HG03280 (cell line): ENCODE measurements around the gene ZFAND3.
"Not testable (repeated sequence)": the region's sequence is repeated elsewhere in the genome, so short reads cannot be mapped to it uniquely, and the experiment has no call there.

Experiments used
- ATAC-seq: cut with Tn5 transposase; IDR thresholded peaks from one replicate; pipeline ENCODE4 v1.9.1; 2021; ENCODE audit warnings: mild to moderate bottlenecking, moderate library complexity; ENCODE audit not compliant: unreplicated experiment

The ZFAND3 gene

DNA sequence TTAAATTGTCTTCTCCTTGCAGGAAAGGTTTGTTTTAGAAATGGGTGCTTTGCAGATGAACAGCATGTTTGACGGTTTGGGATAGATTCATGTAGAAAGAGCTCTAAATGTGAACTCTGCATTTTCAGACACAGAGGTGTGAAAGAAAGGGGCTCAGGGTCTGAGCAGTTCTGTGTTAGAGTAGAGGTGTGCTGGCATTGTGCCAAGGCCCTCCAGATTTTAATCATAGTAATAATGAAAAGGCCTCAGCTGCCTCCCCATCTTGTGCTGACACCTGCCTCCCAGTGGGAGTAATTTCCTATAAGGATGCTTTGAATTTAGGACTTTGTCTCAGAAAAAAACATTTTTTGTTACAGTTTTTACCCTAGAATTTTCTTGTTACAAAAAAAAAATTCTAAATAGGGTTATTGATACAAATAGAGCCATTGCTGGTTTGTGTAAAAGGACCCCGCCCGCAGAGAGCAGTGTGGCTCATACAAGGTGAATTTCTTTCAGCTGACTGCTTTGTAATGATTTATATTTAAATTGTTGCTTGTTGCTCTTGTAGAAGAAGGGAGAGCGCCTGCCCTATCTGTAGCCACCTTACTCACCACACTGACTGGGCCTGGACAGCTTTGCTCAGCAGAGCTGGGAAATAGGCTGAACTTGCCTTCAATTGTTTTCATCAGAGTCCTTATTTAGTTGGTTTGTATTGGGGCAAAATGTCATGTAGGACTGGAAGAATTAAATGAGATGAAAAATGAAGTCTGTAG, 294.5 kb downstream of the ZFAND3 start:
- no peak for ATAC-seq

DNA sequence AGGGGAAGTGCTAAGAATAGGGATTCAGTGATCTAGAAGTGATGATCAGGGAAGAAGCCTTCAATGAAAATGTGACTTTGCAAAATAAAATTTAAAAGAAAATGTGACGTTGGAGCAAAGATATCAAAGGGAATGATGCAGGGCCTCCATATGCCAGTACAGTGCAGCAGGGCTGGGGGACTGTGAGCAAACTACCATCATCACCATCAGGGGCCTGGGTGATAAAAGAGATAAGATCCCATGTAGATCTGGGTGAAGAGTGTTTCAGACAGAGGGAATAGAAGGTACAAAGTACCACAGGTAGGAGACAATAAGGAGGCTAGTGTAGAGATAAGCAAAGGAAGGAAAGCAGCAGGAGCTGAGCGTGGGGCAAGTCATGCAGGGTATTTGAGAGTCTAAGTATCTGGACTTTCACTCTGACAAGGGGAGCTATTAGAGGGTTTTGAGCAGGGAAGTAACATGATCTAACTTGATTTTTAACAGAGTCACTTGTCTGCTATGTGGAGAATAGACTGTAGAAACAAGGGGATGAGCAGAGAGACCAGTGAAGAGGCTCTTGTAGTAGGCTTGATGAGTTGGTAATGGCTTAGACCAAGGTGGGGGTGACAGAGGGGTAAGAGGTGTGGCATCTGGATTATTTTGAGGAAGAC, 295.6 kb downstream of the ZFAND3 start:
- ATAC-seq, result no peak

DNA sequence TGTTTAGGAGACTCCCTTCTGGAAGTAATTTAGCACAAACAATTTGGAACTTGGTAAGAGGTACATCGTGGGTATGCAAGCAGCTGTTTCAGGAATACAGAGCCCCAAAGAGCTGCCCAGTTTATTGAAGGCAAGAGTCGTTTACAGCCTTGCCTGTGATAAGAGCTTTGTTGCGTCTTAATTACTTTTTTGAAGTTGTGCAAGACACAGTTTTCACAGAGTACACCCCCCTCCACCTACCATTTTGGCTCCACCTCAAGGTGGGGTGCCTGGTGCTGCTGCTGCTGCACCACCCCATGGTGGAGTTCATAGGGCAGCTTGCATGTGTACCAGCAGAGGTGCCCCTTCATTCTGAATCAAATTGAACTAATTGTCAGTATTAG, 296.1 kb downstream of the ZFAND3 start:
- ATAC-seq, result no peak

DNA sequence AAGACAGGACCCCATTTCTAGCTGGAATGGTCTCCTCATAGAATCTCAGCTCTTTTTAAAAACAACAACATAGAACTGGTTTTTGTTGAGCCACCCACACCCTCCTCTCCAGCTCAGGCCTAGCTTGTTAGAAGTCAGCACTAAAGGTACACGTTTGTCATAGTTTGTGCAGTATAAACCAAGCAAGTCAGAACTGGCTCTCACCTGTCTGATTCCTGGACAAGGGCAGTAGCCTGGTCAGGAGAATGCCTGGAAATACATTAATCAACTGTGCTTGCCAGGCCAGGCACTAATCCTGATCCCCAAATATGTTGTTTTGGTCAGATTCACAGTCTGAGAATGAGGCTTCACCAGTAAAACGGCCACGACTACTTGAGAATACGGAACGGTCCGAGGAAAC, 296.7 kb downstream of the ZFAND3 start:
- no peak for ATAC-seq

DNA sequence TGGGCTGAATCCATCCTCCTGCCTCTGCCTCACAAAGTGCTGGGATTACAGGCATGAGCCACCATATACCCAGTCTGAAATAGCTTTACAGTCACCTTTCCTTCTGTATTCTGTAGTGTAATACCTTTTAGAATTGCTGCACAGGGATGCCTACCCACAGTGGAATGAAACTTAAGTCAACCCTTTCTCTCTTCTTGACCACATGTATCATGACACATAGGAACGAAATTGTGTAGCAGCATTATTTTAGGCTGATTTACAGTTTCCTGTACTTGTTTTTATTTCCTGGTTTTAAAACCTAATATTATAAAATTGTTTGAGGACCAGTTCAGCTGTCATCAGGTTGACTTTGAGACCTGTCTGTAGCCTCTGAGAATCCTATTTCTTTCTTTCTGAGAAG, 297.8 kb downstream of the ZFAND3 start:
- no peak for ATAC-seq

DNA sequence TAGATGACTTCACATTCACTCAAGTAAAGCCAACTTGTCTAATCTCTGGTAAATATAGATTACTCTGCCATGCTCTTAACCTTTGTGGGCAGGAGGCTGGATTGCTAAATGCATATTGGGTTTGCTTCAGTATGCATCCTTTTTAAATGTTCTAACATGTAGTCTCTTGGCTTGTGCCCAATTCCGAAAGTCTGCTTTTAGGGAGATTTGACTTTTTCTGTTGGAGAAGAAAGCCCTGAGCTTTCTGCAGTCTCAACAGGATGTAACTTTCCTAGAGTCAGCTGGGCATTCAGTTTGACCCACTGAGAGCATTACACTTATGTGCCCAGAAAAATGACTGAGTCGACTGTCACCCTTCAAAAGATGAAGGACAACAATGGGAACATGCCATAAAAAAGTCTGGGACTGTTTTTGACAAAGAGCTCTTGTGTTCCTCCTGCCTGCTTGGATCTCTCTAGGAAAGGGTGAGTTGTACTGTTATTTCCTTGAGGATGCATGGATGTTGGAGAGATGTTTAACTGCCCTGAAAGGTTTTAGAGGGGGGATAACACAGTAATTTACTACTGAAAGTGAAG, 299.4 kb downstream of the ZFAND3 start:
- ATAC-seq, result no peak

DNA sequence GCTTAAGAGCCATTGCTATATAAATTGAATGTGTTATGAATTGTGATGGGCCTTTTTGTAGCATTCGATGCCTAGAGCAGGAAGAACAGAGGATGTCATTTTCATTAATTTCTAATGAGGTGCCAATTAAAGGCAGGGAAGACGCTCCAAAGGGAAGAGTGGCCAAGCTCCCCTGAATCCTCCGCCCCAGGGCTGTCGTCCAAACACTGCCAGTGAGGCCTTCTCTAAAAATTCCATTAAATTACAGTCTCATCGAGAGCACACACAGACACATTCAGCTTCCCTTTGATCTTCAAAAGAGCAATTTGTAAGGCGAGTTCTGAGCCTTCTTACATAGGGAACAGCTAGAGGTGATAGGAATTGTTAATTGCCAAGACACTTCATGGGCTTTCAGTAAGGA, 300.0 kb downstream of the ZFAND3 start:
- no peak for ATAC-seq

DNA sequence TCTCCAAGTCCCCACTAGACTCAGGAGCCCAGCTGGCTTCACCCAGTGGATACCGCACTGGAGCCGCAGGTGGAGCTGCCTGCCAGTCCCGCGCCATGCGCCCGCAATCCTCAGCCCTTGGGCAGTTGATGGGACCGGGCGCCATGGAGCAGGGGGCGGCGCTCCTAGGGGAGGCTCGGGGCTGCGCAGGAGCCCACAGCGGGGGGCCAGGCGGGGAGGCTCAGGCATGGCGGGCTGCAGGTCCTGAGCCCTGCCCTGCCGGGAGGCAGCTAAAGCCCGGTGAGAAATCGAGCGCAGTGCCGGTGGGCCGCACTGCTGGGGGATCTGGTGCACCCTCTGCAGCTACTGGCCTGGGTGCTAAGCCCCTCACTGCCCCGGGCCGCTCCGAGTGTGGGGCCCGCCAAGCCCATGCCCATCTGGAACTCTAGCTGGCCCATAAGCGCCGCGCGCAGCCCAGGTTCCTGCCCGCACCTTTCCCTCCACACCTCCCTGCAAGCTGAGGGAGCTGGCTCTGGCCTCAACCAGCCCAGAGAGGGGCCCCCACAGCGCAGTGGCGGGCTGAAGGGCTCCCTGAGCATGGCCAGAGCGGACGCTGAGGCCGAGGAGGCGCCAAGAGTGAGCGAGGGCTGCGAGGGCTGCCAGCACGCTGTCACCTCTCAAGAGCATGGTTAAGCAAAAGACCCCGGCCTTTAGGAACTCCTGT, 304.8 kb downstream of the ZFAND3 start:
- not testable (repeated sequence) for ATAC-seq

DNA sequence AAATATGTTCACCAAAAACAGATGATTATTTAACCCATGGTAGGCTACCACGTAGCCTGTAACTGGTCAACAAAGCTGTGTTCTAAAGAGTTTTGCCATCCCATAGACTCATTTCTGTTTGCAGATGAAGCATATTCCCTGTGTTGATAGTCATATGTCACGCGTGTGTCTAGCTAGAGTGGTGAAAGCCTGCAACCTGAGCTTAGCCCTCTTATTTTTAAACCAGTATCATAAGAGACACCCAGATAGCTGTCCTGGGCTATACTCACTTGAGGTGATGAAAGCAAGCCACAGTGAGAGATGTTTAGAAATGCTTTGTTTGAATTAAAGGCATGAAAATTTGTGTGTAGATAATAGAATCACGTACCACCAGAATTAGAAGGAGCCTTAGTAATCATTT, 307.8 kb downstream of the ZFAND3 start:
- ATAC-seq, result no peak

DNA sequence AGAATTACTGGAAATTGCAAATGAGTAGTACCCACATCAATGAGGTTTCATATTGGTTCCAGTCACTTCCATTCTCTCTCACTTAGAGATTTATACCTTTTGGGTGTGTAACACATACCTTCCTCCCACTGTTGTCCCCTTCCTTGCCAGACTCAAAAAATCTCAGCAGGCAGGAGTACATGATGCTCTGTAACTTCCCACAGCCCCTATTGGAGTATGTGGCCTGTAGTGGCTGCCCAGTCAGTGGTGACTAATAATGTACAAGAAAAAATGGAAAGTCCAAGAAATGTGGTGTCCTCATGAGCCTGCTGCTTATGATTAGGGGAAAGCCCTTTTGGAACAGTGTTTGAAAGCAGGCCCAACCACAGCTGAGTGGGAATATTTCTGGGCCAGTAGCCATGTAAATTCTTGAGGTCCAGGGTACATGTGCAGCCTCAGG, 312.0 kb downstream of the ZFAND3 start:
- no peak for ATAC-seq

DNA sequence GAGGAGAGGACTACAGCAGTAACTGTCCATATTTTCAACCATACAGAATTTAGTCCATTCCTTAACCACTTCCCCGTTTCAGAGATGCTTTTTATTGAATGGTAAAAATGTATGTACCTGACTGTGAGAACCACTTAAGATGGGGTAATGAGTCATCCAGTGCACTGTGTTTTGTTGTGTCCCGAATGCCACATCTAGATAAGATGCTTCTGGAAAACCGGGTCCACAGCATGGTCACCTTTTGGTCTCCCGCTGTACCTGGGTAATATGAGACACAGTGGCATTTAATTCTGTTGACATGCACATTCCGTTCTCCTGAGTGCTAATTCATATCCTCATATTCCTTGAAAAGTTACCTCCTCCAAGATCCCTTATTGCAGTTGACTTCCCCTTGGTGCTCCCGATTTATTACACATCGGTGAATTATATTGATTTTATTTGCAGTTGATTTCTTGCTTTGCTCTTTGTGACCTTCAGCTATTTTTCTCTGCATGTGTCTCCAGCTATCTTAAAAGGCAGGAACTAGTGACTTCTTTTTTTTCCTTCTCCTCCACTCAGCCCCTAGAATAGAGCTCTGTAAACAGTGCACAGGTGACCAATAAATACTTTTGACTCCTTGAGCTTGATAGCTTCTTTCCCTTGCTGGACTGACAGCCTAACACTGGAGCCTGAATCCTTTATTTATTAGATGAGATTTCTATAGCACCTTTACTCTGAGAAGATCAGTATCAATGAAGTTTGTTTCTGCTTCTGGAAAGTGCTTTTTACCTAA, 314.6 kb downstream of the ZFAND3 start:
- no peak for ATAC-seq

DNA sequence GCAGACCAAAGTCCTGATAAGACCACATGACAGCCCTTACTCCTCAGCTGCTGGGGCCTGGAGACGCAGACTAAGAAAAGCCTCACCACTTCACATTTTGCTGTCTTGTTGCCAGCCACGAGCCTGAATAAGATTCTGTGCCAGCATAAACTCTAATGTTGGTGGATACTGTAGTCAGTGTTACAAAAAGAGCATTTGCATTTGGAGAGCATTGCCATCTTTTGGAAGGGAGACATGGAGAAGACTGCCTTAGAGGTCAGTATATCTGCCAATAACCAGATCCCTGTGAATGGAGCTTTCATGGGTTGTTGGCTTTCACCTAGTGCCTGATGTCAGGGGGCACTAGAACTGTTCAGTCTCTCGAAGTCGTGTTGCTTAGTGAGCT, 315.2 kb downstream of the ZFAND3 start:
- no peak for ATAC-seq

DNA sequence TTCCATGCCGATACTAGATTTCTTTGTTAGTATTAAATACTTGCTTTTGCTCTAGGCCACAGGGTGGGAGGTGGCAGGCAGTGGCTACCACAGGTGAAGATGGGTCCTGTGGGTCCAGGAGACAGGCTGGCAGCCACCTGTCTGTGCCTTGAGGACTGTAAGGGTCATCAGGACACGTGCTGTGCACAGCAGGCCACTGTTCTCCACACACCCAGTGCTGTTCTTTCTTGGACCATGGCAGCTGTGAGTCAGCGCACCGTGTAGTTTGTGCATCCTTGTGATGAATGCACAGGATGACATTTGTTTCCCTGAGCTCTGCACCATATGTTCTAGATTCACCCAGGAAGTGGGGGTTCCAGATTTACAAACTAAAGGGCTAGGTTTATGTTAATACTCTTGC, 317.0 kb downstream of the ZFAND3 start:
- no peak for ATAC-seq

DNA sequence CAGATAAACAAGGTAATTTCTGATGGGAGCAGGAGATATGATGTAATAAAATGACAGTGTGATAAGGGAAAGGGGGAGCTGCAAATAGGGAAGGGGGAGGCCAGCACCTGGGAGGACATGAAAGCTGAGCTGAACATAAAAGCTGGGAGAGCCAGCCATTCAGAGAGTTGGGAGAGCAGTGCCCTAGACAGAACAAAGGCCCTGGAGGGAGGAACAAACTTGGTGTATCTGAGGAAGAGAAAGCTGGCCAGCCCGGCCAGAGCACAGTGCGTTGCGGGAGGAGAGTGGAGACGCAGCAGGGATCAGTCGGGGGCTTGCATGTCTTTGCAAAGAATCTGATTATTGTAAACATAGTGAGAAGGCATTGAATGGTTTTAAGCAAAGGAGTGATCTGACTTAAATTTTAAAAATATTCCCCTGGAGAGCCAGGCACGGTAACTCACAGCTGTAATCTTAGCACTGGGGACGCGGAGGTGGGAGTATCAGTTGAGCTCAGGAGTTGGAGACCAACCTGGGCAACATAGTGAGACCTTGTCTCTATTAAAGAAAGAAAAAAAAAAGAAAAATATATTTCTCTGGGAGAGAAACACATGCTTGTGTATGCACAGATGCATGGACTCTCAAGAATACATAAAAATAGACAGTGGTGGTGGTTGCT, 318.2 kb downstream of the ZFAND3 start:
- ATAC-seq, result no peak

DNA sequence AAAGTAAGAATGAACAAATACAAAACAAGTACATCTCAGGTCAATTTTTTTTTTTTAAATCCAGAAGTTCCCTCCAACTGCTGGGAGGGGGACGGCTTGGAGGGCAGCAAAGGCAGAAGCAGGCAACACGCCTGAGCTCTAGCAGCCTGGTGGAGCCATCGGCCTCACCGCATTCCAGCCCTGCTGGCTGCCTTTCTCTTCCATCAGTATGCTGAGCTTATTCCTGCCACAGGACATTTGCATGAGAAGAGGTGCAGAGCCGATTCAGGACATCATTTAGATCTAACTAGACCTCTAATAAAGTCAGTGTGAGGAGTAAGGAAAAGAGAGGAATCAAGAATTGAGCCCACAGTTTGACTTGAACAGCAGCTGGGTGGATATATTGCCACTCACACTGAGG, 318.8 kb downstream of the ZFAND3 start:
- no peak for ATAC-seq

DNA sequence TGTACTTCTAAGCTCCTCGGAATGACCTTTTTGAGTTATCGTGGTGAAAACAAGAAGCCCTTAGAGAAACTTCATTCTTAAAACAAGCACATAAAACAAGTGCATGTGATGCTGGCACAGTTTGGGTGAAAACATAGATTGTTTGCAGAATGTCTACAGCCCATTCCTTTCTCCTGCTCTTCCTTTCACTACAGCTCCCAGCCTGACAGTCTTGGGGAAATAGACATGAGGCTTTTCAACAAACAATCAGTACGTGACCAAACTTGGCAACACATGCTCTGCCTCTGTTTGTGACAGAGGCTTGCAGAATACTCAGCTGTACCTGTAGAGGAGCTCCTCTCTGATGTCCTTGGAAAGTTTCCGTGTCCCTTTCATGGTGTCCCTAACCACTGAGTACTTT, 321.6 kb downstream of the ZFAND3 start:
- no peak for ATAC-seq

DNA sequence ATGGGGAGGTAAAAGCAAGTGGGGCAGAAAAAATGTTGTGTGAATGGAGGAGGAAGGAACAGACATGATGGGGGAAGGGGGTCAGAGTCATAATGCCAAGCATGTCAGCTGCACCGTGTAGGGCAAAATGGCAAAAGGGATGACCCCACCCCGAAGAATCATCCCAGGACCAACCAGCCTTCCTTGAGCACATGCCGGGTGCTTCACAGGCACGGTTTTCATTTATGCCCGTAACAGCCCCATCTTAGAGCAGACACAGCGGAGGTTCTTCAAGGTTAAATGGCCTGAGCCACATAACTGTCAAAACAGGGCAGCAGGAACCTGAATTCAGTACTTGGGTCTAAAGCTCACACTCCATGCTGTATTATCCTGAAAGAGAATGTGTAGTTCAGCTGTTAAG, 322.2 kb downstream of the ZFAND3 start:
- ATAC-seq, result no peak

DNA sequence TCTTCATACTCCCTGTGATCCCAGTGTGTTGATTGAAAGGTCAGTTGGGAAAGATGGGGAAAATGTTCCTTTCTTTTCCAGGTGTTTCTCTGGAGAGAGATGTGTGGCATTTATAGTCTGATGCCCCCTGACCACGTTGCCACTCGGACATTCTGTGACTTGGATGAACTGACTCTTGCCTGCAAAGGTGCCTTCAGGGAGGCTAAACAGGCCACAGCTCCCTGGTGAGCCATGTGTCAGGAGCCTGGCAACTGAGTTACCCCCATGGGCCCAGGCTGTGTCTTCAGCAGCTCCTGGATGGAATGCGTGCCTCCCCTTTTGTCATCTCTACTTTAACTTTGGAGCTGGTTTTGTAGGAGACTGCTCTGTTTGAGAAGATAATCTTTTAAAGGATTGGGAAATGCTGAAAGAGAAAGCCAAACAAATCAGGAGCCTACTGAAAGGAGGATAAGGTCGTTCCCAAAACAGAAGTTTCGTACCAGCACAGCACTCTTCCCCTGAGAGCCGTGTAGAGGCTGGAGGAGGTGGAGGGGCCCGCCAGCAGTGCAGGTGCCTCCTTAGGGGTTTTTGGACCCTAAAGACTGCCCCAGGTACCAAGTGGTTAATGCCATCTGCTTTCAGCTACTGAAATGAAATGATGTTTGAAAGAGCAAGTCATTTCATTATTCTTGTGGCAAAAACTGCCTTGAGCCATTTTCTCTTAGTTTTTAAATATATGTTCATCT, 322.8 kb downstream of the ZFAND3 start:
- ATAC-seq, result no peak

DNA sequence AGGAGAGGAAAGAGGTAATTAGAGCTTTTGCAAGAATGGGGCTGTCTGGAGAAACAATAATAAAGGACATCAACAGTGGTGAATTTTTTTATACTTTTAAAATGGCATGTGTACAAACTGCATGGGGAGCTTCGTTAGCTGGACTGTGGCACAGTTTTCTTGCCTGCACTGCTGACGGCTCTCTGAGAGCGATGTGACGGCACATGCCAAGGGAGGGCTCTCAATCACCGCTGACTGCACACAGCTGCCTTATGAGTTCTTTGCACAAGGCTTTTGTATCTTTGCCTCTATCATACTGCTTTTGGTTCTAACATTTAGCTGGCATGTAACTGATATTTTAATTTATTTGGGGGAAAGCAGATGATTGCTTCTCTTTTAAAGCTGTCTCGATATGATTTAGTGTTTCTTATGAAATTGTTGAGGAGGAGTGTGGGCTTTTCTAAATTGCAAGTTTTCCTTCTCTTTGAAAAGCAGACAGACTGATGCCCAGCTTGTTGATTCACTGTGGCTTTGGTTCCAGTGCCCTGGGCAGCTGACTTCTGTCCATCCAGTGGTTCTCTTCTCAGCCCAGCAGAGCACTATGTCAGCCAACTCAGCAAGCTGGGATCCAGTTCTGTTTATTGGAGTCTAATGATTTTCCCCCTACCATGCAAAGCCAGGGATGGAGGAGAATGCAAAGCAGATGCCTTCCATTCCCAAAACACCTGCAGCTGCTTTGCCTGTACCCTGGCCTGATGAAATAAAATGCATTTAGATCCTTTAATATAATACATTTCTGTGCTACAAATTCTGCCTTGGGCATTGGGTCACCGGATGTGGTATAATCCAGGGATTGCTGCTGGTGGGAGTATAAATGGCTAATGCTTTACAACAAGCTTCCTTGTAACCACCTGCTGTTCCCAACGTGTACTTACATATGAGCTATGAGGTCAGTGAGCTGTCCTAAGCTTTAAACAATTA, 323.9 kb downstream of the ZFAND3 start:
- no peak for ATAC-seq
